Superior temporal gyrus (tissue), 1 donor: ENCODE measurements around the gene SLC9A4.

ENCODE experiments used
- DNase-seq: peaks from one replicate; pipeline ENCODE4 v3.0.0-alpha.2; 2016; ENCODE audit errors: extremely low spot score

SLC9A4 gene

DNA sequence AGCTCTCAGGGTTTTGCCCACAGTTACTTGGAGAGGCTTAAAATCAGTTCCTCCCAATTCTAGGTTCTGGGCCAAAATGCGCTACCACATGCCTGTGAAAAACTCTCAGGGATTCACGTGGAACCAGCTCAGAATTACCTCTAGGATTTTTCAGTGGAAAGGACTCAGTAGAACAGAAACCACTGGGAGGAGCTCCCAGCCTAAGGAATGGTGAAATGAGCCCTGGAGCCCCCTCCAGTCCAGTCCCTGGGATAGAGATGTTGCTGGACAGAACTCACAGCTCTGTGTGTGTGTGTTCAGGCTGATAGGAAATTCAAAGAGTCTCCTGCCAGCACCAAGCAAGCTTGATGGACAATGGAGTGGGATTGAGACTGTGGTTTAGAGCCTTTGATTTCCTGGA, 21.1 kb upstream of the SLC9A4 start:
- no peak for DNase-seq

DNA sequence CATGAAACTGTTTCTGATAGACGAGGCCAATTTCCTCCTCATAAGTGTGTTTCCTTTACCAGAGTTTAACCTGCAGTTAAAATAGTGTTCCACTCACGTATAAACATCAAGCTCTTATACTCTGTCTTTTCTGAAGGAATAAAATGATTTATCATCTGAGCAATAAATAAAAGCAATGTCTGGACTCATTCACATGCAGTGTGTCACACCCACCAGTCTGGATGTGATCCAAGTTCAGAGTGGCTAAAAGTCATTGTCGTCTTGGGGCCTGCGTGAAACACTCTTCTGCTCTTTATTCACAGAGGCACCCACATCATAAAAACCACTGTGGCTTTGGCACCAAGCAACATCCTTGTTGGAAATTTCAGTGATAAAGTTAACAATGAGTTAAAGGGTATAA, 19.5 kb upstream of the SLC9A4 start:
- DNase-seq: no peak

DNA sequence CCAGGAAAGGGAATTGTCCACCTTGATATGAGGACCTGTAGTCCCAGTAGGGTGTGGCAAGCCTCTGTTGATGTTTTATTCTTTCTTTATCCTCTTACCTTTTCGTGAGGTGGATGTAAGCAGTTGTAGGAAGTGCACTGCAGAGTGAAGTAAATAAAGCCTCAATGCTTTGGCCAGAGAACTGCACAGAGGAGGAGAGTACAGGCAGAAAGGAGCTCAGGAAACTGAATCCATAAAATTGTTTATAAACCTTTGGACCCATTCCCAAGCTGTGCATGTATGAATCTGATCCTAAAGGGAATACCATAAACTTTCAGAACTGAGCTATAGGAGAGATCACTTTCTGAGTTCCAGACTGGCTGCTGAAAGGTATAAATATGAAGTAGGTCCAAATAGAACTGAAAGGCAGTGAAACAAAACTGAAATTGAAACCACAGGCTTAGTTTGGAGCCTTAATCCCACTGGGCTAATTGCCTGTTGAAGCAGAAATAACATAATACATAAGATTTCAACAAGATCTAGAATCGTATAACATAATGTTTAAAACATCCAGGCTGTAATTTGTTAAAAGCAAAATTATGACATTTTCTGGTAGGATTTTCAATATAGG, 17.9 kb upstream of the SLC9A4 start:
- DNase-seq: no peak

DNA sequence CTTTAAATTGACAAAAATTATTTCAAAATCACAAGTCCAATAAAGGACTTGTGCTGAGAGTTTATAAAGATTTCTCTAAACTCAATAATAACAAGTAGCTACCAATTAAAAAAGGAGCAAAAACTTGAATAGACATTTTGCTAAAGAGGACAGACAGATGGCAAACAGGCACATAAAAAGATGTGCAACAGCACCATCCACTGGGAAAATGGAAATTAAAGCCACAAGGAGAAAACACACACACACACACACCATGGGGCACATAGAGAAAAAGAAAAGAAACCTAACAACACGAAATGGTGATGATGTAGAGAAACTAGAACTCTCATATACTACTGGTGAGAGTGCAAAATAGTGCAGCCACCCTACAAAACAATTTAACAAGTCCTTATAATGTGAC, 12.6 kb upstream of the SLC9A4 start:
- no peak for DNase-seq

DNA sequence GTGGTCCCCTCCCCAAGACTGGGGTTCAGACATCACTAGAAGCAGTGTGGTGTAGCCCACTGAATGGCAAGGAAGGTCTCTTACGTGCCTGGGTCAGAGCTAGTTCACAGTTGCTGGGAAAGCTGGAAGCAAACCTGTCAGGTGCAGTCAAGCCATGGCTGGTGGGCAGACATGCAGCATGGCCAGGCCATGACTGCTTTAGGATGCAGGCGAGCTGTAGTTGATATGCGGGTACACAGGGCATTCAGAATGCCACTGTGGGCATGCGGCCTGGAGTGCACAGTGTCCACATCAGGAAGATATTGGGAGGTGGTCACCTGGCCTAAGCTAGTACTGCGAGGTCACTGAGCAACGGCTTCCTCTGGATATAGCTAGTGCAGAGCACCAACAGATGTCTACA, 11.8 kb upstream of the SLC9A4 start:
- DNase-seq: no peak

DNA sequence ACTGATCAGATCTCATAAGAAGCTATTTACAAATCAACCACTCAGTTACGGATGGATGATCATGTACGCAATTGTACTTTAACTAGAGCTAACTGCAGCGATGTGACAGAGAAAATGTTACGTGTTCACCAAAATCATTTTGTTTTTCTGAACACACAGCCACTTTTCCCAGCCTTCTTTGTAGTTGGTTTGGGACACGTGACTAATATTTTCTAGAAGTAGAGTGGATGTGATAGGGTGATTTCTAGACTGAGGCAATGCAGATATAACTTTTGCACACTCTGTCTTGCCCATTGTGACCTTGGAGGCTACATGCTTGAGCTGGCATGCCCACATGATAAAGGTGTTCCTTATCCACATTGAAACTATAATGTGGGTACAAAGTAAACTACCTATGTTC, 9.9 kb upstream of the SLC9A4 start:
- DNase-seq: no peak

DNA sequence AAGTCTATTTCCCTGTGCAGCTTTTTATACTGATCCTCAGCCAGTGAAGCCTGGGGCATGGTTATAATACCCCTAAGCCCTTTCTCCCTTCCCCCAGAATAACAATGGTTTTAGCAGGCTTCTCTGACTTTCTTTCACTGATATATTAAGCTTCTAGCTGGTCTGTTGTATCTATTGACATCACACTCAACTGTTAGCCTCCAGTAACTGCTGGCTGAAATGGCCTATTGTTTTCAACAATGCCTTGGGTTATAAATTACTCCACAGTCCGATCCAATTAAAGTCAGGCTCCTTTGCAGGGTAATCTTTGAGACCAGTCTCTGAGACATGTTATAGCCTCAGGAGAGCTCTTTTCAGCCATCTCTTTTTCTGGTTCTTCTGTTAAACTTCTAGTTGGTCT, 2.9 kb upstream of the SLC9A4 start:
- no peak for DNase-seq

DNA sequence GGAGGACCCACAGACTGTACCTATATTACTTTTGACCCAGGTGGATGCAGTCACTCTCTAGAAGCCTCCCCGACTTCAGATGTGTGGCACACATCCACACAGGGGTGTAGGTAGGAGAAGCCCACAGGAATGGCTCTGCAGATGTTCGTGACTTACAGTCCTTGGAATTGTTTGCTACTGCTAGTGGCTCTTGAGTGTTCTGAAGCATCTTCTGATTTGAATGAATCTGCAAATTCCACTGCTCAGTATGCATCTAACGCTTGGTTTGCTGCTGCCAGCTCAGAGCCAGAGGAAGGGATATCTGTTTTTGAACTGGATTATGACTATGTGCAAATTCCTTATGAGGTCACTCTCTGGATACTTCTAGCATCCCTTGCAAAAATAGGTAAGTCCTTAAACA, 605 bp downstream of the SLC9A4 start:
- DNase-seq: no peak

DNA sequence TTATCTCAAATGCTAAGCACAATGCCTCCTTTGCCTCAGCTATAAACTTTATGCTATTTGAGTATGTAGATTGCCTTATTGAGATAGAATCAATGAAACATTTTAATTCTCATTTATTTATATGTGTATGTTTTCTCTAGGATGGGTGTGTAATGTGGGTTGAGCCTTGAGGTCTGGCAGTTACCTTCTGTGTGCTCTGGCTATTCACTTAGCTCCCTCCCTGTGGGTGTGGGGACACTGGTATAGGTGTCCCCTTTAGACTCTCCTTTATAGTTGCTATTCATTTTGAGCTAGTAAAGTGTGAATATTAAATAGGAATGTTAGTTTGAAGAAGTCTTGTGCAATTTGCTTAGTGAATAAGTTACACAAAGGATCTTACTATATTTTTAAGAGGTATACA, 1.8 kb downstream of the SLC9A4 start:
- no peak for DNase-seq

DNA sequence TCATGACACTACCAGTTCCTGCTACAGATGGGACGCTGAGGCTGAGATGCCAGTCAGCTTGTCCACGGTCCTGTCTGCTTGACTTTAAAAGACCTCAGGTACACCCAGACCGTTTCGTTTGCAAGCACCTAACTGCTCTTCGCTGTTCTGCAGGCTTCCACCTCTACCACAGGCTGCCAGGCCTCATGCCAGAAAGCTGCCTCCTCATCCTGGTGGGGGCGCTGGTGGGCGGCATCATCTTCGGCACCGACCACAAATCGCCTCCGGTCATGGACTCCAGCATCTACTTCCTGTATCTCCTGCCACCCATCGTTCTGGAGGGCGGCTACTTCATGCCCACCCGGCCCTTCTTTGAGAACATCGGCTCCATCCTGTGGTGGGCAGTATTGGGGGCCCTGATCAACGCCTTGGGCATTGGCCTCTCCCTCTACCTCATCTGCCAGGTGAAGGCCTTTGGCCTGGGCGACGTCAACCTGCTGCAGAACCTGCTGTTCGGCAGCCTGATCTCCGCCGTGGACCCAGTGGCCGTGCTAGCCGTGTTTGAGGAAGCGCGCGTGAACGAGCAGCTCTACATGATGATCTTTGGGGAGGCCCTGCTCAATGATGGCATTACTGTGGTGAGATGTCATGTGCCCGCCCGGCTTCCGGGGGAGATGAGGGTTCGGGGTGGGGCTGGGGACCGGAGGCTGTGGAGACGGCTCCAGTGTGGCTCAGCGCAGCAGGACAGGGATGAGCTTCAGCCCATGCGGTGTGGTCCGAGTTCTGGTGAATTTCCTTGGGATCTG, 5.9 kb downstream of the SLC9A4 start:
- DNase-seq: no peak

DNA sequence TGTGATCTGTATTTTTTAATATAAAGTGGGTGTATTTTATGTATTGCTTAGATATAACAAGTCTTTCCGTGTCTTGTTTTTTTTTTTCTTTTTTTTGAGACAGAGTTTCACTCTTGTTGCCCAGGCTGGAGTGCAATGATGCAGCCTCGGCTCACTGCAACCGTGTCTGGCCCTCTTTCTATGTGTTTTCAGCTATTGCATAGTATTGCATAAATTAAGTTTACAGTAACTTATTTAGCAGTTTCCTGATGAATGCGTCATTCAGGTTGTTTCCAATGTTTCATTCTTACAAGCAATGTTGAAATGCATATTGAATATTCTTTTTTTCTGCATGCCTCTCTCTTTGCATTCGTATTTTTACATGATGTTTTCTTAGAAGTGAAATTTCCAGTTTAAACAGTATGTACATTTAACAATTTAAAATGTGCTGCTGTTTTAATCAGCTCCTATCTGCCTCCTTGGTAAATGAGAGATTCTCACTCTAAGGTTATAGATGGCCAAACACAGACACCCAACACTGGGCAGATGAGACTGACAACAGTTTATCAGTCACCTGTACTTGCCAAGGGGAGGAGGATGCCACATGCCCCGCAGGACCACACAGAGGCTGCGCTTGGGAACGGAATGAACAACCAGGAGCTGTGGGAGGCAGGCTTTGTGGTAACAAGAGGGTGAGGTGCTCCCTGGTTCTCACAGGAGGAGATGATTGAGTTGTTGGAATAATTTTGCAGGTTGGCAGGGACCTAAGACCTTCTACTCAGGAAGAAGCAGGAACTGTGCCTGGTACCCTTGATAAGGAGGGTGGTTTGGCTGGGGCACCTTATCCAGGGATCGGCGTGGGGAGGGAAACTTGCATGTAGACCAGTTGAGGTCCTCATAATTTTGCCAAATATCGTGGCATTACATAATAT, 7.5 kb downstream of the SLC9A4 start:
- no peak for DNase-seq

DNA sequence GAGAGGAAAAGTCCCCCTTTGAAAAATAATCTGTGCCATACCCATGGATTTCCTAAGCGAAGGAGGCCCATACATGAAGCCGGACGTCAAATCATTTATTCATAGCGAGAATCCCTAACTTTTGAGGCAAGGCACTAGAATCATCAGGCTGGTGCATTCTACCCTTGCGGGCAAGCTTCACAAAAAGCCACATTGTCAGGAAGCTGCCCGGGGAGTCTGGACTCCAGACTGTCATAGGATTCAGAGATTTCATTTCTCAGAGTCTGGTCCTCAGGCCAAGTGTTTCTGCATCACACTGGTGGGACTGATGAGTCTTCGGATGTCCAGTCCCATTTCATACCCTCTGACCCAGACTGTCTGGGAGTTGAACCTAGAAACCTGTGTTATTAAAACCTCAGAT, 8.9 kb downstream of the SLC9A4 start:
- DNase-seq: no peak

DNA sequence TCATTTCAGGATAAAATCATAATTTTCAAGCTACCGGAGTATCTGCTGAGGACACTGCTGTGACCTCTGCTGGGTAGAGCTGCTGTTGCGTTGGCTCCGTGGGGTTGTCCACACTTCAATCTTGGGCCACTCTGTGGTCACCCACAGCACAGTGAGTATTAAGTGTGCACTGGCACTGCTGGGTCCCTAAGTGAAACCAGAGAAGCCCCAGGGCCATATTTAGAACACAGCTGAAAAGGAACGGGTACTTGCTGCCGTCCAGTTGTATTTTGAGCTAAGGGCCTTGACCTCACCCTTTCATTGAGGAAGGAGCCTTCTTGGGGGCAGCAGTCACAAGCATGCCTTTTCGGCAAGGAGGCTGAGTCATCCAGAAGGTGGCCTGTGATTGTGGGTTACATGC, 10.1 kb downstream of the SLC9A4 start:
- no peak for DNase-seq

DNA sequence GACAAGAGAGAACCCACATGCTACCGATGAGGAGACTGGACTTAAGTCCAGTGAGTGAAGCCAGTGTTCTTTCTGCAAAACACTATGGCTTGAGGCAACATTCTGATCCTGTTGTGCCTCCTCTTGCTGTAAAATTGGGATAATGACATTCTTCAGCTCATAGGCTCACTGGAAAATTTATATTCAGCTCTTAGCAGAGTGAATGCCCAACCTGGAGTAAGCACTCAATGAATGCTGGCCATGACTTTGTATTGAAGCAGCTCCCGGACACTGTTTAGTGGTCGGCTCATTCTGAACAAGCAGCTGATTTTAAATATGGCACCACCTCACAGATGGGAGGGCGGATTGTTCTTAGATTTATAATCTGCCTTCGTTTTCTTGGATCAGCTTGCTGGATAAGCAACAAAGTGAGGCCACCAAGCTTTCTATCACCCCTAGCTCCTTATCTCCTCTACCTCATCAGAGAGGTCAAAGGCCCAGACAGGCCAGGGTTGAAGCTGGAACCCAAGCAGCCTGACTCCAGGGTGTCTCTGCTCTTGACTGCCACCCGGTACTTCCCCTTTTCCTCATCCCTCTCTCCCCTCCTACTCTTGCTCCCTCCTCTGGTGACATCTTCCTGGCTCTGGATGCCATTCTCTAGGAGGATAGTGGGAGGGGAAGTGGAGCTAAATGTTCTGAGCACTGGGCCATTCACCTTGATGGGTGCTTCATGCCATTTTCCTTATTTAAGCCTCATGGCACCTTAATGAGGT, 11.5 kb downstream of the SLC9A4 start:
- no peak for DNase-seq

DNA sequence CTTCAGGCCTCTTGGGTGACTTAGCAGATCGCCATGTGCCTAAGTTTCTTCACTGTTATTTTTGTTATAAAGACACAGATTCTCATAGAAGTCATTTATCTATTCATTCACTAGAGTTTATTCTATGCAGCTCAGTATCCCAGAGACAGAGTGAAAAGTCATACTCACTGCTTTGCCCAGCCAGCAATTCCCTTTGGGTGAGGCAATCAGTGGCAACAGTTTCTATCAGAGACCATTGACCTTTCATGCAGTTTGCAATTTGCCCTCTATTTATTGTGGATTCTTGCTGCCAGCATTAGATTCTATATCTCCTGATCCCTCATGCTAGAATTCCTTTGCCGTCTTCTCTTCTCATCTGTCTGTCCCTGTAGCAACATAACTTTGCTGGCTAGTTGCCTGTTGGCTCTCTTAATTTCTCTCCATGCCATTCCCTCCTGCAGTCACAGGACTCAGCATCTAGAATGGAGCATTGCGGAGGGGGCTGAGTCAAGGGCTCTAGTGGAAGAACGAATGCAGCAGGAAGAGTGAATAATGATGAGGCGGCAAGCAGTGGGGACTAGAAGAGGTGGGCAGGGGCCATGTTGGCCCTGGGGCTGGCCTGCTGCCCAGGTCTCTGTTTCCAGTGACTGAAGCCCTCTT, 12.2 kb downstream of the SLC9A4 start:
- DNase-seq: no peak

DNA sequence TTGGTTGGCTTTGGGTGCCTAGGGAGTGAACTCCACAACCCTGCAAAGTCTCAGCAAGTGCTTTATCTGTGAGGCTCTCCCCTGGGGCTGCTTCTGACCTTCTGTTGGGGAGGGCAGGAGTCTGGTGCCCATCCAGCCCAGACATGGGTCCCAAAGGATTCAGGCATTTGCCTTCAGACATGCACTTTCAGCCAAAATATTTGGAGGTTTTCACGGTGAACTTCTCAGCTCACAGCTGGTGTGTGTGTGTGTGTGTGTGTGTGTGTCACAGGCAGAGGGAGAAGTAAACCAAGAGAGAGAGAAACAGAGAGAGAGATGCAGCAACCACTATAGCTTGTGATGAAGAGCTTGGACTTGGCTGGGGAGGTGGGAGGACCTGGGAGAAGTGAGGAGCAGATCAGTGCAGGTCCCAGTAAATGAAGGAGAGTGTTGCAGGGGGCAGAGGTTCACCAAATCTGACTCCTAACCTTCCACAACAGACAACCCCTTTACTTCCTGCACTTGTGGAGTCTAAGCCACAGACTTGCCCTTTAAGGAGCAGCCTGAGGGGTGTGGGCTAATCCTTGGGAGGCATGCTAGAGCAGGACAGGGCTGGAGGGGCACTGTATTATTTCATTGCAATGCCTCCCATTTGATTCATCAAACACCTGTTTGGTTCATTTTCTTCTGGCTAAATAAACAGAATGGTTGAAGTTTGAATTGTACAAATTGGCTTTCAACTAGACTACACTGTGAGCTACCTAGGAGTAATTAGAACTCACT, 14.1 kb downstream of the SLC9A4 start:
- no peak for DNase-seq

DNA sequence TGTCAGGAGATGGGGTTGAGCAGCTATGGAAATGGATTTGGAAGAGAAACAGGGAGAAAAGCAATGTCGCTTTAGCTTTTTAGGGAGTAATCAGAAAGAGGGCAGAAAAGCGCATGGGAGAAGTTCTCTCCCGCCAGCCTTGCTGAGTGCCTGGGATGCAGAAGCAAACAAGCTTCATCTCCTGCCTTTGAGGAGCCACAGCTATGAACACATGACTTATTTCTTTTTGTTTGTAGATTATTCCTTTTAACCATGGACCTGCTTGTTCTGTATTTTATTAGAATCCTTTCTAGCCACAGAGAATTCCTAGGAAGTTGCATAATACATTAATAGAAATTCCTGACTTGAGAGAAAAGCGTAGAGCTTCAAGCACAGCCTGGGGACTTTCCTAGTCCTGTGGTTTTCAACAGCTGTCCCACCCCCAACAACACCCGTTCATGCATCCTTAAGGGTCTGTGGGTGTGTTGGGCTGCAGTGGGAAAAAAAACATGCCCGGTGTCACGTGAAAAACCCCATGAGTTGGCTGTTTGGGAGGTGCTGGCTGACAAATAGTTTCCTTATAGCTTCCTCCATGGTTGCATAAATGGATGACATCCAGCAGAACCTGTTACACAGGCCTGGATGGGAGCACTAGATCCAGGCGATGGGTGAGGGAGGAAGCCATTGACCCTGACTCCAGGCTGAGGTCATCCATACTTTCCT, 14.9 kb downstream of the SLC9A4 start:
- no peak for DNase-seq

DNA sequence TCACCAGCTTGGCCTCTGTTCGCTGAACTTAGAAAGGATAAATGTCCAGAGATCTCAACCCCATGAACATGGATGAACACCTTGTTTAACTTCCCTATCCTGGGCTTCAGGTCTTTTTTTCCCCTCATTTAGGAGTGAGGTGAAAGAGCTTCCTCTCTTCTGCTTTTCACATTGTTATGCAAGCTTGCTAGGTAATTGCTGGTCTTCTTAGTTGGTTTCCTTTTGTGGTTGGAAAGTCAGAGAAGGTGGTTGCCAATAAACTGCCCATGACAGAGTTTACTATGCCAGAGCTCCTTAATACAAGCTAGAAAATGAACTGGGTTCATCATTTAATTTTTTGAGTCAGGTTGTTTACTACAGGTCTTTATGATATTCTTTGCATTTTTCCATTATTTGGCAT, 16.6 kb downstream of the SLC9A4 start:
- no peak for DNase-seq

DNA sequence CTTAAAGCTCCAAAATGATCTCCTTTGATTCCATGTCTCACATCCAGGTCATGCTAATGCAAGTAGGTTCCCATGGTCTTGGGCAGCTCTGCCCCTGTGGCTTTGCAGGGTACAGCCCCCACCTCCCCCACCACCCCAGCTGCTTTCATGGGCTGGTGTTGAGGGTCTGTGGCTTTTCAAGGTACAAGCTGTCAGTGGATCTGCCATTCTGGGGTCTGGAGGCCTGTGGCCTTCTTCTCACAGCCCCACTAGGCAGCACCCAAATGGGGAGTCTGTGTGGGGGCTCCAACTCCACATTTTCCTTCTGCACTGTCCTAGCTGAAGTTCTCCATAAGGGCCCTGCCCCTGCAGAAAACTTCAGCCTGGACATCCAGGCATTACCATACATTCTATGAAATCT, 19.0 kb downstream of the SLC9A4 start:
- no peak for DNase-seq

DNA sequence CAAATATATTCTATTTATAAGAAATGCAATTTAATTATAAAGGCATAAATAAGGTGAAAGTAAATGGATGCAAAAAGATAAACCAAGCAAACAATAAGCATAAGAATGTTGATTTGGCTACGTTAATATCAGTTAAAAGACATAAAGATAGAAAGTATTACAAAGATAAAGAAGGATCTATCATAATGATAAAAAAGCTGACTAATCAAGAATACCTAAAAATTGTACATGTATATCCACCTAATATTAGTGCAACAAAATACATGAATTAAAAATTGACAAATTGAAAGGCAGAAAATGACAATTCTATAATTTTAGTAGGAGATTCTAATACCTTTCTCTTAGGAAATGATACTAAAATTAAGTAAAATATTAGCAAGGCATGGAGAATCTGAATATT, 21.5 kb downstream of the SLC9A4 start:
- no peak for DNase-seq
